H1 (cell line): Measurements from ENCODE around the gene CELF4. TPM values are rescaled to one million over a fixed set of nuclear protein-coding genes. Genes with fewer than 3 reads are reported as not detected.

Source experiments
- KDM1A ChIP-seq: fragments of 200-600, 300-600 bp; sonication (generic); IDR thresholded peaks from 2 replicates; pipeline ENCODE4 v1.7.1; 2016; ENCODE audit warnings: mild to moderate bottlenecking, low read length, borderline replicate concordance
- RBBP5 ChIP-seq: IDR thresholded peaks from 2 replicates; pipeline ENCODE4 v1.7.1; 2012; ENCODE audit warnings: low read depth, mild to moderate bottlenecking, inconsistent platforms, low read length, moderate library complexity, borderline replicate concordance
- TAF1 ChIP-seq: IDR thresholded peaks from 2 replicates; pipeline ENCODE4 v1.6.1; 2011; ENCODE audit warnings: mild to moderate bottlenecking, low read depth, low read length
- polyA plus RNA-seq, 7 experiments: library from polyadenylated mRNA; depleted of rRNA in 3 of 7; stranded (reverse) in 5 of 7; unstranded in 2 of 7; fragments of >200 nt in 5 of 7; fragments of 200-250 nt in 2 of 7; gene quantifications; 1 replicate in 5 of 7; 2 replicates in 1 of 7; 4 replicates in 1 of 7; pipeline versions ENCODE4 v1.2.1 to v1.2.3, GENCODE V29; 2011 to 2013; ENCODE audit warnings: missing spikeins in 2 of 7, mixed read lengths in 2 of 7
- total RNA-seq: library from RNA; stranded (reverse); fragmentation: NEBNext Ultra II Directional; extraction: Animal tissue kit (Norgen Biotek cat#: 25700); gene quantifications from 2 replicates; pipeline ENCODE4 v1.2.1, GENCODE V29; 2021

Gene CELF4
- total and polyA plus RNA-seq, 2 of the 8 experiments (the other 6 are each of a cell fraction or from before 2014, with no cell fraction given): 1.6 to 3.4 TPM

DNA sequence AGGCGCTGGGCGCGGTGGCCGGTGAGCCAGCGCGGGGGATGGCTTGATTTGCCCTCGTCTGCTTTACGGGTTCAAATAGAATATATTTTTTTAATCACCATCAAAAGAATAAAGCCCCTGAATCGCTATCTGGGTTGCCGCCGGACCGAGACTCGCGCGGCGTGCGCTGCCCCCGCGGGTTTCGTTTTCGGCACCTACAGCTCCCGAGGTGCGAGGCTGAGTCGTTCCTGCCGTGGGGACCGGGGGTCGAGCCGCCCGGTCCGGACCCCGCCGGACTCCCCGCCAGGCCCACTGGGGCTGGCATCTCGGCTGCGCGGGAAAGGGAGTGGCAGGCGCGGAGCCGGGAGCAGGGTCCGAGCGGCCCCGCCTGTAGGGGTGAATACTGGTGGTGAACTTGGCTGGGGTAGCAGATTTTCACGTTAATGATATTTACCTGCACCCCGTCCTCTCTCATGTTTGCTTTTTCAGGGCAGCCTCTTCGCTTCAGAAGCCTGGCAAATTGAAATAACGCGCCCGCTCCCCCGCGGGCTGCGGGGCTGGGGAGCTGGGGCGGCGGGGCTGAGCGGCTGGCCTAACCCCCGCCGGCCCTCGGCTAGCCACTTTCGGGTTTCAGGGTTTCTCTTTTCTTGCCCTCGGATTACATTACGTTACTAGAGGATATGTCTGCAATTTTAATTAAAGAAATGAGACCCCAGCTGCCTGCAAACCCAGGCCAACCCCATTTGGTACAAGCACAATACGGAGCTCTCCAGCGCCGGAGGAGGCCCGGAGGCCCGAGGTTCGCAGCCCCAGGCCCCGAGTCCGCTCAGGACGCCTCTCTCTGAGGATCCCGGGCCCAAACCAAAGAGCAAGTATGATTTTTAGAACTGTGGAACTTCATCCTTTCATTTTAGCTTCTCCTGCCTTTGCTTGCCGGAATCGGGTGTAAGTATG, 1.7 kb upstream of the CELF4 start (continued):
- 0 out of 2 replicates have a peak, but pooled peaks have one; percentile 11 for TF ChIP-seq RBBP5
- no peak for TF ChIP-seq KDM1A
- no peak for TF ChIP-seq TAF1
